H9 (cell line): ENCODE results near the gene MSL3B.

Source experiments
- DNase-seq: peaks from one replicate; pipeline ENCODE4 v3.0.0-alpha.2; 2017
- H2AFZ ChIP-seq: one replicate; pipeline ENCODE4 v1.6.1; 2013; ENCODE audit warnings: mild to moderate bottlenecking, low read length, control low read depth, moderate library complexity
- H2AK5ac ChIP-seq: 2 replicates; pipeline ENCODE4 v1.6.1; 2013; ENCODE audit warnings: low read length, control low read depth, mixed read lengths; ENCODE audit not compliant: insufficient read length
- H2BK120ac ChIP-seq: one replicate; pipeline ENCODE4 v1.6.1; 2013; ENCODE audit warnings: low read depth, mild to moderate bottlenecking, low read length, control low read depth, inconsistent platforms; ENCODE audit not compliant: poor library complexity, severe bottlenecking
- H2BK12ac ChIP-seq: 2 replicates; pipeline ENCODE4 v1.6.1; 2013; ENCODE audit warnings: low read length, control low read depth, mixed read lengths, low read depth; ENCODE audit not compliant: insufficient read length
- H2BK15ac ChIP-seq: 2 replicates; pipeline ENCODE4 v1.6.1; 2013; ENCODE audit warnings: low read depth, low read length, control low read depth
- H2BK20ac ChIP-seq: one replicate; pipeline ENCODE4 v1.6.1; 2013; ENCODE audit warnings: low read depth, mild to moderate bottlenecking, low read length, control low read depth, inconsistent platforms; ENCODE audit not compliant: poor library complexity, severe bottlenecking
- H2BK5ac ChIP-seq: 2 replicates; pipeline ENCODE4 v1.6.1; 2013; ENCODE audit warnings: low read length, control low read depth, mixed read lengths; ENCODE audit not compliant: insufficient read length
- H3K14ac ChIP-seq: 2 replicates; pipeline ENCODE4 v1.6.1; 2013; ENCODE audit warnings: low read length, control low read depth; ENCODE audit not compliant: insufficient read depth
- H3K18ac ChIP-seq: 2 replicates; pipeline ENCODE4 v1.6.1; 2013; ENCODE audit warnings: low read depth, mild to moderate bottlenecking, mixed read lengths, low read length, control low read depth; ENCODE audit not compliant: insufficient read length
- H3K23ac ChIP-seq: 2 replicates; pipeline ENCODE4 v1.6.1; 2013; ENCODE audit warnings: low read length, control low read depth, mixed read lengths, low read depth; ENCODE audit not compliant: insufficient read length
- H3K23me2 ChIP-seq: 2 replicates; pipeline ENCODE4 v1.6.1; 2013; ENCODE audit warnings: low read depth, mild to moderate bottlenecking, mixed read lengths, low read length, control low read depth; ENCODE audit not compliant: insufficient read length, poor library complexity, severe bottlenecking
- H3K27ac ChIP-seq: 2 replicates; pipeline ENCODE4 v1.5.1; 2013; ENCODE audit warnings: low read length, control low read depth, mixed read lengths, low read depth; ENCODE audit not compliant: insufficient read length
- H3K27me3 ChIP-seq: 2 replicates; pipeline ENCODE4 v1.6.1; 2013; ENCODE audit warnings: low read length, control low read depth, inconsistent platforms; ENCODE audit not compliant: insufficient read depth
- H3K4ac ChIP-seq: 2 replicates; pipeline ENCODE4 v1.6.1; 2013; ENCODE audit warnings: low read depth, mild to moderate bottlenecking, control low read depth, inconsistent platforms, low read length, moderate library complexity
- H3K4me1 ChIP-seq: 2 replicates; pipeline ENCODE4 v1.6.1; 2013; ENCODE audit warnings: low read length, control low read depth, inconsistent platforms; ENCODE audit not compliant: insufficient read depth
- H3K4me2 ChIP-seq: 2 replicates; pipeline ENCODE4 v1.6.1; 2013; ENCODE audit warnings: low read length, control low read depth, mixed read lengths; ENCODE audit not compliant: insufficient read length, insufficient read depth
- H3K56ac ChIP-seq: 2 replicates; pipeline ENCODE4 v1.6.1; 2013; ENCODE audit warnings: low read depth, mild to moderate bottlenecking, mixed read lengths, low read length, control low read depth; ENCODE audit not compliant: insufficient read length
- H3K79me1 ChIP-seq: 2 replicates; pipeline ENCODE4 v1.6.1; 2013; ENCODE audit warnings: low read depth, mild to moderate bottlenecking, moderate library complexity, low read length, control low read depth, inconsistent platforms; ENCODE audit not compliant: insufficient read depth, poor library complexity, severe bottlenecking
- H3K79me2 ChIP-seq: 2 replicates; pipeline ENCODE4 v1.6.1; 2013; ENCODE audit warnings: low read length, control low read depth, inconsistent platforms; ENCODE audit not compliant: insufficient read depth
- H3K9ac ChIP-seq: 2 replicates; pipeline ENCODE4 v1.6.1; 2013; ENCODE audit warnings: low read length, control low read depth, mixed read lengths; ENCODE audit not compliant: insufficient read length; ENCODE audit errors: extremely low read depth
- H3K9me3 ChIP-seq: one replicate; pipeline ENCODE4 v1.6.1; 2013; ENCODE audit warnings: low read depth, low read length, inconsistent platforms; ENCODE audit not compliant: control insufficient read depth
- H3T11ph ChIP-seq: one replicate; pipeline ENCODE4 v1.6.1; 2013; ENCODE audit warnings: mild to moderate bottlenecking, low read length, control low read depth, inconsistent platforms
- H4K20me1 ChIP-seq: one replicate; pipeline ENCODE4 v1.6.1; 2013; ENCODE audit not compliant: control insufficient read depth, insufficient read length, insufficient read depth
- H4K5ac ChIP-seq: 2 replicates; pipeline ENCODE4 v1.6.1; 2013; ENCODE audit warnings: low read depth, mild to moderate bottlenecking, mixed read lengths, low read length, control low read depth; ENCODE audit not compliant: insufficient read length
- H4K8ac ChIP-seq: replicated peaks from 2 replicates; pipeline ENCODE4 v1.6.1; 2013; ENCODE audit warnings: low read length, control low read depth, mixed read lengths, low read depth; ENCODE audit not compliant: insufficient read length
- H4K91ac ChIP-seq: 2 replicates; pipeline ENCODE4 v1.6.1; 2013; ENCODE audit warnings: low read depth, mild to moderate bottlenecking, moderate library complexity, mixed read lengths, low read length, control low read depth; ENCODE audit not compliant: insufficient read length
- H3K27ac Mint-ChIP-seq, 3 experiments: 2 replicates in 2 of 3; 3 replicates in 1 of 3; pipeline ENCODE4 v1.8.0; 2020 to 2021; ENCODE audit warnings: mixed read lengths in 3 of 3, mild to moderate bottlenecking in 1 of 3, moderate library complexity in 1 of 3
- H3K27me3 Mint-ChIP-seq: 2 replicates; pipeline ENCODE4 v1.8.0; 2021; ENCODE audit warnings: low read depth, mild to moderate bottlenecking, moderate library complexity, mixed read lengths
- H3K36me3 Mint-ChIP-seq, 3 experiments: 2 replicates in 2 of 3; 3 replicates in 1 of 3; pipeline ENCODE4 v1.8.0; 2020 to 2021; ENCODE audit warnings: low read depth in 3 of 3, mixed read lengths in 3 of 3; ENCODE audit not compliant: insufficient read depth in 1 of 3
- H3K4me1 Mint-ChIP-seq, 2 experiments: 2 replicates each; pipeline ENCODE4 v1.8.0; 2020; ENCODE audit warnings: mixed read lengths in 2 of 2
- H3K4me3 Mint-ChIP-seq, 2 experiments: 2 replicates in 1 of 2; 3 replicates in 1 of 2; pipeline ENCODE4 v1.8.0; 2020 to 2021; ENCODE audit warnings: mild to moderate bottlenecking in 2 of 2, mixed read lengths in 2 of 2, moderate library complexity in 1 of 2
- H3K9me3 Mint-ChIP-seq, 2 experiments: 2 replicates in 1 of 2; 3 replicates in 1 of 2; pipeline ENCODE4 v1.8.0; 2020; ENCODE audit warnings: mild to moderate bottlenecking in 2 of 2, mixed read lengths in 2 of 2, moderate library complexity in 1 of 2
- WGBS: extraction: QIAGEN DNeasy Blood & Tissue Kit; methylation state at CpG from one replicate; pipeline ENCODE4 v1.1.7; 2013; ENCODE audit warnings: missing lambda C conversion rate, low lambda C conversion rate, mixed read lengths; ENCODE audit not compliant: insufficient read length; ENCODE audit errors: extremely low coverage; 5-methylcytosine and 5-hydroxymethylcytosine counted together
- TF ChIP-seq, protein P1 (sequence below): fragments of 200-600 bp; sonication (generic); conservative IDR thresholded peaks from 3 replicates; pipeline ENCODE4 v1.8.0; 2021; ENCODE audit warnings: antibody characterized with exemption, mild to moderate bottlenecking

MSL3B gene

DNA sequence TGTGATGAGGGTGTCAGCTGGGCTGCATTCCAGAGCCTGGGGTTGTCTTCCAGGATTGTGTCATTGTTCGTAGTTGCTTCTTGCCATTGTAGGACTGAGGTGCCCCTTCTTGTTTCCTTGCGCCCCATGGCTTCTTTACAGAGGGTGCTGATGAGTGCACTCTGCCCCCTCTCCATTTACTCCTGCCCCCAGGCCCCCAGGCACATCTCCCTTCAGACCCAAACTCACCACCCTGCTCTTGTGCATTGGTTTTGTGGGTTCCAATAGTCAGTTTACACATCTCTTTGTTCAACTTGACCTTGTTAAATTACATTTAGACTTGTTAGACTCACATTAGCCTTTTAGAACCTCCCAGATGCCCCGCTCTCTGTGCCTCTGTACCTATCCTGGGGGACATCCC lies 47.0 kb downstream of the MSL3B start:
- Histone ChIP-seq H3K27ac (no peak overlapping the region), H3K27me3 (no peaks in the 10 kb centered on the region), H2BK5ac (no peak overlapping the region), H3K56ac (no peak overlapping the region), H2BK120ac (no peak overlapping the region), H2BK12ac (no peak overlapping the region), H3K4me2 (no peak overlapping the region), H3K14ac (no peak overlapping the region), H2BK20ac (no peak overlapping the region), H3K23me2 (no peaks in the 10 kb centered on the region), H2BK15ac (no peak overlapping the region), H4K5ac (no peak overlapping the region), H3K79me1 (no peaks in the 10 kb centered on the region), H3K4ac (no peak overlapping the region), H3K79me2 (no peaks in the 10 kb centered on the region), H3K9me3 (no peaks in the 10 kb centered on the region), H4K20me1 (no peaks in the 10 kb centered on the region), H3T11ph (no peak overlapping the region), H3K23ac (no peak overlapping the region), H4K8ac (no peak overlapping the region), H4K91ac (no peak overlapping the region), H3K9ac (no peak overlapping the region), H2AK5ac (no peak overlapping the region), H2AFZ (no peak overlapping the region), H3K4me1 (no peaks in the 10 kb centered on the region), H3K18ac (no peak overlapping the region)
- Mint-ChIP-seq H3K9me3 (peaks cover 2 to 3% of the 10 kb centered on the region in 2 experiments; a peak in 3 of 5 replicates), H3K27me3 (peaks cover 1% of the 10 kb centered on the region; the same call in 1 of the 2 replicates), H3K4me3 (peak overlapping the region in 1 of 2 experiments; percentile 25; a peak in 1 of 5 replicates), H3K27ac (no peak overlapping the region; a peak in 2 of 7 replicates), H3K4me1 (no peaks in the 10 kb centered on the region; a peak in 1 of 4 replicates), H3K36me3 (no peaks in the 10 kb centered on the region)
- no peak for DNase-seq
- no CpG with 5 or more reads among the region's 3 CpGs for WGBS
- TF ChIP-seq, protein P1, sequence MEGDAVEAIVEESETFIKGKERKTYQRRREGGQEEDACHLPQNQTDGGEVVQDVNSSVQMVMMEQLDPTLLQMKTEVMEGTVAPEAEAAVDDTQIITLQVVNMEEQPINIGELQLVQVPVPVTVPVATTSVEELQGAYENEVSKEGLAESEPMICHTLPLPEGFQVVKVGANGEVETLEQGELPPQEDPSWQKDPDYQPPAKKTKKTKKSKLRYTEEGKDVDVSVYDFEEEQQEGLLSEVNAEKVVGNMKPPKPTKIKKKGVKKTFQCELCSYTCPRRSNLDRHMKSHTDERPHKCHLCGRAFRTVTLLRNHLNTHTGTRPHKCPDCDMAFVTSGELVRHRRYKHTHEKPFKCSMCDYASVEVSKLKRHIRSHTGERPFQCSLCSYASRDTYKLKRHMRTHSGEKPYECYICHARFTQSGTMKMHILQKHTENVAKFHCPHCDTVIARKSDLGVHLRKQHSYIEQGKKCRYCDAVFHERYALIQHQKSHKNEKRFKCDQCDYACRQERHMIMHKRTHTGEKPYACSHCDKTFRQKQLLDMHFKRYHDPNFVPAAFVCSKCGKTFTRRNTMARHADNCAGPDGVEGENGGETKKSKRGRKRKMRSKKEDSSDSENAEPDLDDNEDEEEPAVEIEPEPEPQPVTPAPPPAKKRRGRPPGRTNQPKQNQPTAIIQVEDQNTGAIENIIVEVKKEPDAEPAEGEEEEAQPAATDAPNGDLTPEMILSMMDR = no peak
